BLaER1 treated with 17β-estradiol and CSF1 and Interleukin-3, amounts not matched to agents 10 nM and 100 nM (cell line): Measurements from ENCODE around the gene XPC.

Experiments used
- H3K27ac ChIP-seq, 11 experiments: shearing (Covaris generic); formaldehyde crosslinking; 2 replicates each; pipeline ENCODE4 v1.8.1; 2022
- H3K27me3 ChIP-seq, 11 experiments: shearing (Covaris generic); formaldehyde crosslinking; 2 replicates each; pipeline ENCODE4 v1.8.1; 2022
- H3K36me3 ChIP-seq, 11 experiments: shearing (Covaris generic); formaldehyde crosslinking; 2 replicates each; pipeline ENCODE4 v1.8.1; 2022
- H3K4me1 ChIP-seq, 10 experiments: shearing (Covaris generic); formaldehyde crosslinking; 2 replicates each; pipeline ENCODE4 v1.8.1; 2022
- H3K4me2 ChIP-seq, 11 experiments: shearing (Covaris generic); formaldehyde crosslinking; 2 replicates each; pipeline ENCODE4 v1.8.1; 2022
- H3K4me3 ChIP-seq, 10 experiments: shearing (Covaris generic); formaldehyde crosslinking; 2 replicates each; pipeline ENCODE4 v1.8.1; 2022
- H3K9ac ChIP-seq, 11 experiments: shearing (Covaris generic); formaldehyde crosslinking; 2 replicates each; pipeline ENCODE4 v1.8.1; 2022
- H3K9me3 ChIP-seq, 11 experiments: shearing (Covaris generic); formaldehyde crosslinking; replicated peaks in 1 of 11; 2 replicates each; pipeline ENCODE4 v1.8.1; 2022
- H4K20me1 ChIP-seq, 11 experiments: shearing (Covaris generic); formaldehyde crosslinking; 2 replicates each; pipeline ENCODE4 v1.8.1; 2022
- Cebpa-rat ChIP-seq, 11 experiments: shearing (Covaris generic); IDR thresholded peaks; 2 replicates each; pipeline ENCODE4 v1.8.1; 2022

Gene XPC

GRCh38 chr3:14221902-14222301 is 43.5 kb upstream of the XPC start:
- Histone ChIP-seq H3K9ac (no peak overlapping the region), H3K4me1 (peaks cover 6 to 28% (median 14%) of the 10 kb centered on the region in 10 experiments; a peak in 17 of 20 replicates), H3K4me2 (no peak overlapping the region), H3K4me3 (no peak overlapping the region), H3K36me3 (no peaks in the 10 kb centered on the region), H3K27me3 (no peaks in the 10 kb centered on the region), H4K20me1 (no peaks in the 10 kb centered on the region), H3K27ac (no peak overlapping the region), H3K9me3 (peaks cover 12 to 44% (median 32%) of the 10 kb centered on the region in 11 experiments; a peak in 20 of 22 replicates)
- no peak for TF ChIP-seq Cebpa-rat (IDR thresholded peaks at IDR 0.05)

GRCh38 chr3:14220933-14221332 is 42.5 kb upstream of the XPC start:
- no peak overlapping the region for H3K4me3 ChIP-seq
- H3K27ac ChIP-seq: no peak overlapping the region
- H4K20me1 ChIP-seq: no peaks in the 10 kb centered on the region
- peaks cover 1 to 20% (median 7%) of the 10 kb centered on the region in 10 experiments; a peak in 16 of 20 replicates for H3K4me1 ChIP-seq
- no peaks in the 10 kb centered on the region for H3K36me3 ChIP-seq
- H3K27me3 ChIP-seq: no peaks in the 10 kb centered on the region
- H3K9me3 ChIP-seq: peaks cover 12 to 44% (median 32%) of the 10 kb centered on the region in 11 experiments; a peak in 20 of 22 replicates
- H3K4me2 ChIP-seq: no peak overlapping the region
- no peak overlapping the region for H3K9ac ChIP-seq
- no peak for TF ChIP-seq Cebpa-rat (IDR thresholded peaks at IDR 0.05)

- H3K4me2 ChIP-seq: no peak overlapping the region
- no peaks in the 10 kb centered on the region for H4K20me1 ChIP-seq
- no peaks in the 10 kb centered on the region for H3K27me3 ChIP-seq
- no peak overlapping the region for H3K27ac ChIP-seq
- peaks cover 0 to 8% (median 0%) of the 10 kb centered on the region in 10 experiments; a peak in 5 of 20 replicates for H3K4me1 ChIP-seq
- H3K9me3 ChIP-seq: peaks cover 12 to 39% (median 32%) of the 10 kb centered on the region in 11 experiments; a peak in 20 of 22 replicates
- no peak overlapping the region for H3K9ac ChIP-seq
- no peak for TF ChIP-seq Cebpa-rat (IDR thresholded peaks at IDR 0.05)
- H3K4me3 ChIP-seq: no peak overlapping the region
- H3K36me3 ChIP-seq: no peaks in the 10 kb centered on the region
Measured at GRCh38 chr3:14218355-14218754, 40.0 kb upstream of the XPC start.

GRCh38 chr3:14216257-14217048 is 38.1 kb upstream of the XPC start:
- no peak overlapping the region for H3K9ac ChIP-seq

GRCh38 chr3:14214764-14215163 is 36.4 kb upstream of the XPC start:
- Histone ChIP-seq H3K27me3 (no peaks in the 10 kb centered on the region), H3K4me2 (no peak overlapping the region), H3K4me3 (no peak overlapping the region), H3K9me3 (peaks cover 0 to 10% (median 5%) of the 10 kb centered on the region in 11 experiments; a peak in 8 of 22 replicates), H3K9ac (no peak overlapping the region), H3K27ac (no peak overlapping the region), H3K36me3 (no peaks in the 10 kb centered on the region), H3K4me1 (no peaks in the 10 kb centered on the region), H4K20me1 (no peaks in the 10 kb centered on the region)
- no peak for TF ChIP-seq Cebpa-rat (IDR thresholded peaks at IDR 0.05)

More at GRCh38 chr3:14216257-14217048, 38.1 kb upstream of the XPC start:
- Histone ChIP-seq H3K4me1 (no peaks in the 10 kb centered on the region), H3K36me3 (no peaks in the 10 kb centered on the region), H3K27ac (no peak overlapping the region), H3K4me3 (no peak overlapping the region), H3K27me3 (no peaks in the 10 kb centered on the region), H3K9me3 (peaks cover 5 to 27% (median 21%) of the 10 kb centered on the region in 11 experiments; a peak in 20 of 22 replicates), H4K20me1 (no peaks in the 10 kb centered on the region), H3K4me2 (no peak overlapping the region)
- TF ChIP-seq Cebpa-rat (IDR thresholded peaks at IDR 0.05): no peak

DNA sequence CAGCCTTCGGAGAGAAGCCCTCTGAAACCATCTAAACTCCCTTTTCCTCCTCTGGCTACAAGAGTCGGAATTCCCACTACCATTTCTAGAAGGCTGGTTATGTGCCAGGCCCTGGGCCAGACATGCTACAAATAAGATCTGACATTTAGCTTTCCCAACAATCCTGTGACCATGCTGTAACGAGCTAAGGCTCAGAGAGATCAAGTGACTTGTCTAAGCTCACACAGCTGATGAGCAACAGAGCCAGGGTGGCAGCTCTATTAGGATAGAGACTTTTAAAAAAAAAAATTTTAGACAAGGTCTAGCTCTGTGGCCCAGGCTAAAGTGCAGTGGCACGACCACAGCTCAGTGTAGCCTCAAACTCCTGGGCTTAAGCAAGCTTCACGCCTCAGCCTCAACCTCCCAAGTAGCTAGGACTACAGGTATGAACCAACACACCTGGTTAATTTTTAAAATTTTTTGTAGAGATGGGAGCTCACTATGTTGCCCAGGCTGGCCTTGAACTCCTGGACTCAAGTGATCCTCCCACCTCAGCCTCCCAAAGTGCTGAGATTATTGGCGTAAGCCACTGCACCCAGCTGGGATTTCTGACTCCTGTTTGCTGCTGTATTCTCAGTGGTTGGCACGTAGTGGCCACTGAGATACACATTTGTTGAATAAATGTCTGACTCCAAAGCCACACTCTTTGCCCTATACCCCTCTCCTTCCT is 34.8 kb upstream of the XPC start:
- Histone ChIP-seq H3K36me3 (no peaks in the 10 kb centered on the region), H4K20me1 (no peaks in the 10 kb centered on the region), H3K4me2 (no peak overlapping the region), H3K27me3 (no peaks in the 10 kb centered on the region), H3K4me1 (no peaks in the 10 kb centered on the region), H3K4me3 (no peak overlapping the region), H3K9ac (no peak overlapping the region), H3K27ac (no peak overlapping the region), H3K9me3 (no peaks in the 10 kb centered on the region)
- no peak for TF ChIP-seq Cebpa-rat (IDR thresholded peaks at IDR 0.05)

DNA sequence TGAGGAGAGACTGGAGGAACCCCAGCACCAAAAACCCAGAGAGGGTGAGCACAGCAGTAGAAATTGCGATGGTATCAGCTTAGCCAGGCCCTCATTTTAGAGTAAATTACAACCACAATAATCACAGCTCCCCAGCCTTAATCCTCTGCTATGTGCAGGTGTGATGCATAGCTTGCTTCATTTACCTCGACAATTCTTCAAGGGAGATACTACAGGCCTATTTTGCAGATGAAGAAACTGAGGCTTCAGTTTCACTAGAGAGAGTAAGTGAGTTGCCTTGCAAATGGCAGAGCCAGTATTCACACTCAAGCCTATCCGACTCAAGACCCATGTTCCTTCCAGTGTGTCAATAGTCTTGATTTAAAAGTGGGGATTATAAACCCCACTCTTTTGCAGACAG is 33.6 kb upstream of the XPC start:
- Histone ChIP-seq H3K4me2 (no peak overlapping the region), H3K27ac (no peak overlapping the region)
- no peak for TF ChIP-seq Cebpa-rat (IDR thresholded peaks at IDR 0.05)

DNA sequence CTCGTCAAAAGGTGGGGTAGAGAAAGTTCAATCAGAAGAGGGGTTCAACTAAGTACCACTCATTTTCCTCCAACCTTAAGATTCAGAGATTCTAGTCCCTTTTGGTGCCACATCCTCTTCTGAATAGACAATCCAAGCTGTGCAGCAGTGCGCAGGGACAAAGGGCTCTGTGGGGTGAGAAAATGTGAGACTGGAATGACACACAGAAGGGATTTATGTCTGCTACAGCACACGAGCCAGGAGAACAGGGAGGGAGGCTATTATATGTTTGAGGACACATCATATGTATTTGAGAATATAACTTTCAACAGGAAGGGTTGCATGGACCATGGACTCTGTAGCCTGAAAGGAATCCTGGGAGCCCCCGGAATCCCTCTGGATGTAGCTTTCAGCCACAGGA is 33.2 kb upstream of the XPC start:
- H3K9ac ChIP-seq: no peak overlapping the region
- H3K27ac ChIP-seq: no peak overlapping the region
- H3K9me3 ChIP-seq: no peaks in the 10 kb centered on the region
- no peaks in the 10 kb centered on the region for H3K4me1 ChIP-seq
- no peaks in the 10 kb centered on the region for H3K36me3 ChIP-seq
- H3K4me2 ChIP-seq: no peak overlapping the region
- TF ChIP-seq Cebpa-rat (IDR thresholded peaks at IDR 0.05): no peak
- H3K4me3 ChIP-seq: no peak overlapping the region
- no peaks in the 10 kb centered on the region for H4K20me1 ChIP-seq
- no peaks in the 10 kb centered on the region for H3K27me3 ChIP-seq

More for the DNA sequence above, 33.6 kb upstream of the XPC start:
- H3K9ac ChIP-seq: no peak overlapping the region
- no peaks in the 10 kb centered on the region for H3K27me3 ChIP-seq
- no peaks in the 10 kb centered on the region for H4K20me1 ChIP-seq
- no peaks in the 10 kb centered on the region for H3K36me3 ChIP-seq
- H3K9me3 ChIP-seq: no peaks in the 10 kb centered on the region
- H3K4me3 ChIP-seq: no peak overlapping the region
- H3K4me1 ChIP-seq: no peaks in the 10 kb centered on the region

GRCh38 chr3:14210843-14211594 is 32.6 kb upstream of the XPC start:
- no peaks in the 10 kb centered on the region for H3K4me1 ChIP-seq
- no peak overlapping the region for H3K9ac ChIP-seq
- no peak overlapping the region for H3K4me3 ChIP-seq
- H4K20me1 ChIP-seq: no peaks in the 10 kb centered on the region
- no peaks in the 10 kb centered on the region for H3K36me3 ChIP-seq
- no peak overlapping the region for H3K27ac ChIP-seq
- no peak for TF ChIP-seq Cebpa-rat (IDR thresholded peaks at IDR 0.05)
- no peaks in the 10 kb centered on the region for H3K9me3 ChIP-seq
- H3K4me2 ChIP-seq: no peak overlapping the region
- H3K27me3 ChIP-seq: no peaks in the 10 kb centered on the region
